Measurements from ENCODE around the gene ZIC1.

DNA sequence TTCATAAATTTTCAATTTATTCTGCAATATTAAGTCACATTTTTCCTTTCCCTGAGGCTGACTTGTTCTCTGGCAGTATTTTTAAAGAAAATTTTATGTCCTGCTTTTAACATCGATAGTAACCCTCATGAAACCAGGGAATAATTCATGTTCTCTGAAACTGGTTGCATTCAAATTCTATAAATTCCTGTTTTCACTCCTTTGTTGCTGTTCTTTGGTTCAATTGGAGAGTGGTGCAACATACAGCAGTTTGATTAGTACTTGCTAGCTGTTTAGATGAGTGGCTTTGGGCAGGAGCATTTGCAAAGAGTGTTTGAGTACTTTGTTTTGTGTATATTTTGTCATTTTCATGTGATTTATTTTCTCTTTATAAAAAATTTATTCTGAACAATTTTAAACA, 19.2 kb downstream of the ZIC1 start:
- TF ChIP-seq, protein P1, sequence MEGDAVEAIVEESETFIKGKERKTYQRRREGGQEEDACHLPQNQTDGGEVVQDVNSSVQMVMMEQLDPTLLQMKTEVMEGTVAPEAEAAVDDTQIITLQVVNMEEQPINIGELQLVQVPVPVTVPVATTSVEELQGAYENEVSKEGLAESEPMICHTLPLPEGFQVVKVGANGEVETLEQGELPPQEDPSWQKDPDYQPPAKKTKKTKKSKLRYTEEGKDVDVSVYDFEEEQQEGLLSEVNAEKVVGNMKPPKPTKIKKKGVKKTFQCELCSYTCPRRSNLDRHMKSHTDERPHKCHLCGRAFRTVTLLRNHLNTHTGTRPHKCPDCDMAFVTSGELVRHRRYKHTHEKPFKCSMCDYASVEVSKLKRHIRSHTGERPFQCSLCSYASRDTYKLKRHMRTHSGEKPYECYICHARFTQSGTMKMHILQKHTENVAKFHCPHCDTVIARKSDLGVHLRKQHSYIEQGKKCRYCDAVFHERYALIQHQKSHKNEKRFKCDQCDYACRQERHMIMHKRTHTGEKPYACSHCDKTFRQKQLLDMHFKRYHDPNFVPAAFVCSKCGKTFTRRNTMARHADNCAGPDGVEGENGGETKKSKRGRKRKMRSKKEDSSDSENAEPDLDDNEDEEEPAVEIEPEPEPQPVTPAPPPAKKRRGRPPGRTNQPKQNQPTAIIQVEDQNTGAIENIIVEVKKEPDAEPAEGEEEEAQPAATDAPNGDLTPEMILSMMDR (IDR thresholded peaks at IDR 0.05; ENCODE audit: low read depth, low read length), result no peak
- TF ChIP-seq EZH2phosphoT487 (IDR thresholded peaks at IDR 0.05; ENCODE audit: low read depth), result no peak

Measured in OCI-LY3 (cell line).